IPS-11a (cell line): ENCODE data around the gene GANAB.
"Not testable (repeated sequence)": the region's sequence is repeated elsewhere in the genome, so short reads cannot be mapped to it uniquely, and the experiment has no call there.

ENCODE experiments used
- H3K4me3 ChIP-seq: one replicate; pipeline ENCODE4 v1.5.1; 2013; ENCODE audit warnings: low read depth, low read length, control low read depth

The GANAB gene

GRCh38 chr11:62645946-62646824, at the start of gene GANAB:
Gene GANAB (minus strand): TSS chr11:62646613. CDS start chr11:62646599, 14 bp downstream.
- peak within 1 kb of the TSS; percentile 94 for H3K4me3 ChIP-seq

- no peak overlapping the region for H3K4me3 ChIP-seq
These were observed 48.2 kb upstream of the GANAB start for GRCh38 chr11:62694455-62695167.

- H3K4me3 ChIP-seq: not testable (repeated sequence)
These were observed 47.2 kb upstream of the GANAB start for GRCh38 chr11:62693624-62694023.

GRCh38 chr11:62689421-62690183, 43.2 kb upstream of the GANAB start, which contains the start of gene LRRN4CL:
Gene LRRN4CL (minus strand): TSS chr11:62689530. CDS start chr11:62688508, 1,022 bp downstream.
- no peak within 1 kb of the TSS for H3K4me3 ChIP-seq

- no peak overlapping the region for H3K4me3 ChIP-seq
These were observed 42.1 kb upstream of the GANAB start for GRCh38 chr11:62688491-62688890.

- H3K4me3 ChIP-seq: no peak overlapping the region
These were observed 41.3 kb upstream of the GANAB start for GRCh38 chr11:62687508-62688396.

GRCh38 chr11:62682518-62682917, 36.1 kb upstream of the GANAB start:
- no peak overlapping the region for H3K4me3 ChIP-seq

GRCh38 chr11:62680825-62681240, 34.4 kb upstream of the GANAB start:
- no peak overlapping the region for H3K4me3 ChIP-seq

GRCh38 chr11:62678770-62679696, 32.6 kb upstream of the GANAB start, which contains the start of gene UBXN1:
Gene UBXN1 (minus strand): TSS chr11:62679073. CDS start chr11:62678923, 150 bp downstream.
- H3K4me3 ChIP-seq: peak within 1 kb of the TSS; percentile 92

- H3K4me3 ChIP-seq: peak overlapping the region; percentile 92
These were observed 32.0 kb upstream of the GANAB start for GRCh38 chr11:62678433-62678769.

GRCh38 chr11:62677714-62678113, 31.3 kb upstream of the GANAB start:
- H3K4me3 ChIP-seq: no peak overlapping the region

GRCh38 chr11:62677156-62677555, 30.7 kb upstream of the GANAB start:
- H3K4me3 ChIP-seq: no peak overlapping the region

GRCh38 chr11:62676698-62677097, 30.3 kb upstream of the GANAB start:
- H3K4me3 ChIP-seq: no peak overlapping the region

- H3K4me3 ChIP-seq: not testable (repeated sequence)
These were observed 29.0 kb upstream of the GANAB start for GRCh38 chr11:62675415-62675814.

- H3K4me3 ChIP-seq: no peak overlapping the region
These were observed 26.7 kb upstream of the GANAB start for GRCh38 chr11:62673196-62673525.

- H3K4me3 ChIP-seq: peak within 1 kb of the TSS; percentile 95
These were observed 25.4 kb upstream of the GANAB start, which contains the start of the genes LBHD1 and UQCC3 for GRCh38 chr11:62671608-62672389. Gene LBHD1 (minus strand): TSS chr11:62672267. CDS start chr11:62670031, 2,236 bp downstream. Gene UQCC3 (plus strand): TSS chr11:62671673. CDS start chr11:62671746, 73 bp downstream.

GRCh38 chr11:62671236-62671607, 24.8 kb upstream of the GANAB start:
- peak overlapping the region; percentile 95 for H3K4me3 ChIP-seq

- no peak overlapping the region for H3K4me3 ChIP-seq
These were observed 23.2 kb upstream of the GANAB start for GRCh38 chr11:62669420-62670161.
